OCI-LY1 (cell line): ENCODE results near the gene VPS37D.

Source experiments
- H2AFZ ChIP-seq: fragments of 200-600 bp; sonication (generic), shearing (Covaris generic); 2 replicates; pipeline ENCODE4 v1.6.0; 2014; ENCODE audit warnings: antibody characterized with exemption, mild to moderate bottlenecking, low read length
- H3F3A ChIP-seq: fragments of 200-600 bp; sonication (generic), shearing (Covaris generic); 2 replicates; pipeline ENCODE4 v1.6.0; 2014; ENCODE audit warnings: mild to moderate bottlenecking, antibody characterized with exemption, low read length, moderate library complexity; ENCODE audit not compliant: insufficient read depth
- H3K27ac ChIP-seq: fragments of 200-600 bp; sonication (generic); 2 replicates; pipeline ENCODE4 v1.5.1; 2014; ENCODE audit warnings: low read length, mixed run types, mild to moderate bottlenecking, low read depth; ENCODE audit not compliant: poor library complexity, severe bottlenecking
- H3K27me3 ChIP-seq: fragments of 200-600 bp; sonication (generic); 2 replicates; pipeline ENCODE4 v1.6.0; 2014; ENCODE audit warnings: antibody characterized with exemption, mild to moderate bottlenecking, low read length, moderate library complexity; ENCODE audit not compliant: insufficient read depth
- H3K36me3 ChIP-seq: fragments of 200-600 bp; sonication (generic); 2 replicates; pipeline ENCODE4 v1.6.1; 2014; ENCODE audit warnings: mild to moderate bottlenecking, antibody characterized with exemption, low read length, moderate library complexity, mixed read lengths; ENCODE audit not compliant: insufficient read depth
- H3K4me1 ChIP-seq: fragments of 200-600 bp; sonication (generic); 2 replicates; pipeline ENCODE4 v1.5.1; 2014; ENCODE audit warnings: mild to moderate bottlenecking, low read length, moderate library complexity; ENCODE audit not compliant: insufficient read depth, severe bottlenecking
- H3K4me2 ChIP-seq: fragments of 200-600 bp; sonication (generic), shearing (Covaris generic); 2 replicates; pipeline ENCODE4 v1.6.1; 2014; ENCODE audit warnings: low read length
- H3K4me3 ChIP-seq: fragments of 200-600 bp; sonication (generic); 2 replicates; pipeline ENCODE4 v1.5.1; 2014; ENCODE audit warnings: low read length, low read depth, mild to moderate bottlenecking, mixed read lengths; ENCODE audit not compliant: poor library complexity, severe bottlenecking
- H3K79me2 ChIP-seq: fragments of 200-600 bp; shearing (Covaris generic); 2 replicates; pipeline ENCODE4 v1.6.1; 2016; ENCODE audit warnings: mixed run types, low read length, mixed read lengths; ENCODE audit not compliant: insufficient read depth
- H3K9ac ChIP-seq: fragments of 200-600 bp; sonication (generic), shearing (Covaris generic); 2 replicates; pipeline ENCODE4 v1.6.1; 2014; ENCODE audit warnings: mild to moderate bottlenecking, low read length, mixed read lengths
- H3K9me2 ChIP-seq: fragments of 200-600 bp; sonication (generic), shearing (Covaris generic); 2 replicates; pipeline ENCODE4 v1.6.1; 2014; ENCODE audit warnings: low read depth, mild to moderate bottlenecking, low read length, mixed read lengths
- H3K9me3 ChIP-seq: fragments of 200-600 bp; shearing (Covaris generic); 2 replicates; pipeline ENCODE4 v1.6.1; 2014; ENCODE audit warnings: low read length, mixed read lengths
- H4K20me1 ChIP-seq: fragments of 200-600 bp; sonication (generic), shearing (Covaris generic); 2 replicates; pipeline ENCODE4 v1.6.0; 2016; ENCODE audit warnings: mild to moderate bottlenecking, low read length; ENCODE audit not compliant: insufficient read depth
- EZH2 ChIP-seq: fragments of 200-600 bp; sonication (generic), shearing (Covaris generic); IDR thresholded peaks from 2 replicates; pipeline ENCODE4 v1.8.0; 2017; ENCODE audit warnings: borderline replicate concordance, mixed run types, mild to moderate bottlenecking, antibody characterized with exemption, low read length, moderate library complexity, mixed read lengths
- TF ChIP-seq, protein P1 (sequence below): fragments of 200-600 bp; sonication (generic), shearing (Covaris generic); IDR thresholded peaks from 2 replicates; pipeline ENCODE4 v1.5.1; 2017; ENCODE audit warnings: mild to moderate bottlenecking, antibody characterized with exemption, low read length, moderate library complexity, mixed read lengths

The VPS37D gene

DNA sequence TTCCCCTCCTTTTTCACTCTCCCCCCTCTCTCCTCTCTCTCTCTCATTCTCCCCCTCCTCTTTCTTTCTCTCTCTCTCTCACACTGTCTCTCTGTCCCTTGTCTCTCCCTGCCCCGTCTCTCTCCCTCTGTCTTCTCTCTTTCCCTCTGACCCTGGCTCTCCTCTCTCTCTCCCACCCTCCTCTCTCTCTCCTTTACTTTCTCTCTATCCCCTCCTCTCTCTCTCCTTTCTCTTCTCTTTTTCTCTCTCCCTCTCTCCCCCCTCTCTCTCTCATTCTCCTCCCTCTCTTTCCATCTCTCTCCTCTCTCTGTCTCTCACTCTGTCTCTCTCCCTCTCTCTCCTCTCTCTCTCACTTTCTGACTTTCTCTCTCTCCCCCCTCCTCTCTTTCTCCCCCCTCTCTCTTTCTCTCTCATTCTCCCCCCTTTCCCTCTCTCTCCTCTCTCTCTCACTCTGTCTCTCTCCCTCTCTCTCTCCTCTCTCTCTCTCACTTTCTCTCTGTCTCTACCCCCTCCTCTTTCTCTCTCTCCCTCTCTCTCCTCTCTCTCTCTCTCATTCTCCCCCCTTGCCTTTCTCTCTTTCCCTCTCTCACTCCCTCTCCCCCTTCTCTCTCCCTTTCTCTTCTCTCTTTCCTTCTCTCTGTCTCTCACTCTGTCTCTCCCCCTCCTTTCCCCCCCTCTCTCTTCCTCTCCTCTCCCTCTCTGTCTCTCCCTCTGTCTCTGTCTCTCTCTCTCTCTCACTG is 18.9 kb upstream of the VPS37D start:
- H3K9me2 ChIP-seq, result no peaks in the 10 kb centered on the region
- no peaks in the 10 kb centered on the region for H3K9me3 ChIP-seq
- no peak overlapping the region for H3K4me2 ChIP-seq
- H3K36me3 ChIP-seq, result no peaks in the 10 kb centered on the region
- H3K27me3 ChIP-seq, result no peaks in the 10 kb centered on the region
- no peaks in the 10 kb centered on the region for H4K20me1 ChIP-seq
- TF ChIP-seq EZH2, result no peak
- TF ChIP-seq, protein P1, sequence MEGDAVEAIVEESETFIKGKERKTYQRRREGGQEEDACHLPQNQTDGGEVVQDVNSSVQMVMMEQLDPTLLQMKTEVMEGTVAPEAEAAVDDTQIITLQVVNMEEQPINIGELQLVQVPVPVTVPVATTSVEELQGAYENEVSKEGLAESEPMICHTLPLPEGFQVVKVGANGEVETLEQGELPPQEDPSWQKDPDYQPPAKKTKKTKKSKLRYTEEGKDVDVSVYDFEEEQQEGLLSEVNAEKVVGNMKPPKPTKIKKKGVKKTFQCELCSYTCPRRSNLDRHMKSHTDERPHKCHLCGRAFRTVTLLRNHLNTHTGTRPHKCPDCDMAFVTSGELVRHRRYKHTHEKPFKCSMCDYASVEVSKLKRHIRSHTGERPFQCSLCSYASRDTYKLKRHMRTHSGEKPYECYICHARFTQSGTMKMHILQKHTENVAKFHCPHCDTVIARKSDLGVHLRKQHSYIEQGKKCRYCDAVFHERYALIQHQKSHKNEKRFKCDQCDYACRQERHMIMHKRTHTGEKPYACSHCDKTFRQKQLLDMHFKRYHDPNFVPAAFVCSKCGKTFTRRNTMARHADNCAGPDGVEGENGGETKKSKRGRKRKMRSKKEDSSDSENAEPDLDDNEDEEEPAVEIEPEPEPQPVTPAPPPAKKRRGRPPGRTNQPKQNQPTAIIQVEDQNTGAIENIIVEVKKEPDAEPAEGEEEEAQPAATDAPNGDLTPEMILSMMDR, result no peak
- H3K4me1 ChIP-seq, result peaks cover 5% of the 10 kb centered on the region
- no peak overlapping the region for H2AFZ ChIP-seq
- H3K79me2 ChIP-seq, result no peaks in the 10 kb centered on the region
- H3F3A ChIP-seq, result no peaks in the 10 kb centered on the region
- no peak overlapping the region for H3K9ac ChIP-seq
- no peak overlapping the region for H3K27ac ChIP-seq
- no peak overlapping the region for H3K4me3 ChIP-seq

DNA sequence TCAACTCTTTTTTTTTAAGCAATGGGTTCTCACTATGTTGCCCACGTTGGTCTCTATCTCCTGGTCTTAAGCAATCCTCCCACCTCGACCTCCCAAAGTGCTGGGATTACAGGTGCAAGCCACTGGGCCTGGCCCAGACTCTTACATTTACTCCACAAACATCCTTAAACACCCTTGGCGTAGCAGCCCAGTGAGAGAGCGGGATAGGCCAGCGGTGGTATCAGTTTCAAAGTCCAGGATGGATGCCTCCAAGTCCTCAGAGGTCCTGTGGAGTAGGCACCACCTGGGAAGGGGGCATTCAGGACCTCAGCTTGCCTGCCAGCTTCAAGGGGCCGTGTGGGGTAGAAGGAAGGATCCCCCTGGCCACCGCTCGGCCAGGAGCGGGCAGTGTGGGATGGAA is 18.1 kb upstream of the VPS37D start:
- H3K9me3 ChIP-seq, result no peaks in the 10 kb centered on the region
- H4K20me1 ChIP-seq, result no peaks in the 10 kb centered on the region
- H3F3A ChIP-seq, result no peaks in the 10 kb centered on the region
- no peak overlapping the region for H3K27ac ChIP-seq
- H3K4me2 ChIP-seq, result no peak overlapping the region
- no peaks in the 10 kb centered on the region; the same call in 1 of the 2 replicates for H3K27me3 ChIP-seq
- H3K4me1 ChIP-seq, result peaks cover 5% of the 10 kb centered on the region
- no peak for TF ChIP-seq EZH2
- TF ChIP-seq, protein P1, result no peak
- H3K79me2 ChIP-seq, result no peaks in the 10 kb centered on the region
- H3K9me2 ChIP-seq, result no peaks in the 10 kb centered on the region
- H3K36me3 ChIP-seq, result no peaks in the 10 kb centered on the region
- H3K9ac ChIP-seq, result no peak overlapping the region
- H3K4me3 ChIP-seq, result no peak overlapping the region
- H2AFZ ChIP-seq, result no peak overlapping the region

DNA sequence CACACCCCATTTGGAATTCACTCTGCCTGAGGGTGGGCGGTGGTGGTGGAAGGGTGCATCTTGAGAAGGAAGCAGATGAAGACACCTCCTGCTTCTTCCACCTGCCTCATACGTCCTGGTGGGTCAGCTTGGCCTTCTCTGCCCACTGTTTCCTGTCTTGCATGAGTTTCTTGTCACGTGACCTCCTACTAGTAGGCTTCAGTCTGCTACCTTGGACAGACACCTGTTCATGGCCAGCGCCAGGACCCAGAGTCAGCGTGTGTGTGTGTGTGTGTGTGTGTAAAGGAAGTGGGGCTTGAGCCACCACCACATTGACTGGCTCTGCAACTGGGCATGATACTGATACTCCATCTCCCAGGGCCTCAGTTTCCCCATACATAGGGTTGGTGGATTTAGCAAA is 17.1 kb upstream of the VPS37D start:
- Histone ChIP-seq H3K79me2 (no peaks in the 10 kb centered on the region), H2AFZ (no peak overlapping the region), H3K36me3 (no peaks in the 10 kb centered on the region; the same call in 1 of the 2 replicates), H3K9me2 (no peaks in the 10 kb centered on the region), H3K4me2 (no peak overlapping the region), H3K4me3 (no peak overlapping the region), H3K4me1 (peaks cover 5% of the 10 kb centered on the region), H3F3A (no peaks in the 10 kb centered on the region), H4K20me1 (no peaks in the 10 kb centered on the region), H3K9ac (no peak overlapping the region), H3K27me3 (peaks cover 4% of the 10 kb centered on the region), H3K9me3 (no peaks in the 10 kb centered on the region), H3K27ac (no peak overlapping the region)
- TF ChIP-seq, protein P1, result no peak
- no peak for TF ChIP-seq EZH2
